BE2C (cell line): ENCODE data around the gene TTLL10.
"Not testable (repeated sequence)": the region's sequence is repeated elsewhere in the genome, so short reads cannot be mapped to it uniquely, and the experiment has no call there.

ENCODE experiments used
- DNase-seq: peaks from one replicate; pipeline ENCODE4 v3.0.0-alpha.2; 2020
- H3K27me3 ChIP-seq: fragments of 250-450 bp; sonication (Bioruptor Pico); 2 replicates; pipeline ENCODE4 v1.5.1; 2020; ENCODE audit warnings: mild to moderate bottlenecking
- H3K36me3 ChIP-seq: fragments of 250-450 bp; sonication (Bioruptor Pico); 2 replicates; pipeline ENCODE4 v1.5.1; 2020; ENCODE audit warnings: mild to moderate bottlenecking
- H3K4me1 ChIP-seq: fragments of 250-450 bp; sonication (Bioruptor Pico); 2 replicates; pipeline ENCODE4 v1.5.1; 2020
- H3K4me3 ChIP-seq: 2 replicates; pipeline ENCODE4 v1.5.1; 2011; ENCODE audit warnings: low read depth, low read length
- H3K9me3 ChIP-seq: fragments of 250-450 bp; sonication (Bioruptor Pico); 2 replicates; pipeline ENCODE4 v1.5.1; 2020
- TF ChIP-seq, protein P1 (sequence below): IDR thresholded peaks from 2 replicates; pipeline ENCODE4 v1.5.1; 2012; ENCODE audit warnings: mild to moderate bottlenecking, low read depth, low read length

Gene TTLL10

DNA sequence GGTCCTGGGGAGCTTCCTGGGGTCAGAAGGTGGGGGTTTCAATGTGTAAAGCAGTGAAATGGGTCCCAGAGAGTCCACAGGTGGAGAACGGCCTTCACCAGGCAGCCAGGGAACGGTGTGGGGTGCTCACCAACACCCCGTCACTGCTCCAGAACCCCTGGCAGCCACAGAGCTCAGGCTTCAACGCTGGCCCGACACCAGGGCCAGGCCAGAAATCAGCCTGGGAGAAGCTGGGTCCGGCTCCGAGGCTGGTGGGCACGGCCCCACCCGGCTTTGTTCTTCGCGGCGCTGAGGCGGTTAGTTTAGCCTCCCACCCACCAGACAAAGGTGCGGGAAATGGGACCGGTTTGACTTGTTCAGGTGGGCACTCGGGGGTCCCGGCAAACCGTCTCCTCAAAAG, 33.0 kb upstream of the TTLL10 start:
- H3K9me3 ChIP-seq = no peaks in the 10 kb centered on the region
- no peaks in the 10 kb centered on the region for H3K4me1 ChIP-seq
- TF ChIP-seq, protein P1, sequence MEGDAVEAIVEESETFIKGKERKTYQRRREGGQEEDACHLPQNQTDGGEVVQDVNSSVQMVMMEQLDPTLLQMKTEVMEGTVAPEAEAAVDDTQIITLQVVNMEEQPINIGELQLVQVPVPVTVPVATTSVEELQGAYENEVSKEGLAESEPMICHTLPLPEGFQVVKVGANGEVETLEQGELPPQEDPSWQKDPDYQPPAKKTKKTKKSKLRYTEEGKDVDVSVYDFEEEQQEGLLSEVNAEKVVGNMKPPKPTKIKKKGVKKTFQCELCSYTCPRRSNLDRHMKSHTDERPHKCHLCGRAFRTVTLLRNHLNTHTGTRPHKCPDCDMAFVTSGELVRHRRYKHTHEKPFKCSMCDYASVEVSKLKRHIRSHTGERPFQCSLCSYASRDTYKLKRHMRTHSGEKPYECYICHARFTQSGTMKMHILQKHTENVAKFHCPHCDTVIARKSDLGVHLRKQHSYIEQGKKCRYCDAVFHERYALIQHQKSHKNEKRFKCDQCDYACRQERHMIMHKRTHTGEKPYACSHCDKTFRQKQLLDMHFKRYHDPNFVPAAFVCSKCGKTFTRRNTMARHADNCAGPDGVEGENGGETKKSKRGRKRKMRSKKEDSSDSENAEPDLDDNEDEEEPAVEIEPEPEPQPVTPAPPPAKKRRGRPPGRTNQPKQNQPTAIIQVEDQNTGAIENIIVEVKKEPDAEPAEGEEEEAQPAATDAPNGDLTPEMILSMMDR = no peak
- no peaks in the 10 kb centered on the region for H3K27me3 ChIP-seq
- H3K4me3 ChIP-seq = no peak overlapping the region
- no peaks in the 10 kb centered on the region for H3K36me3 ChIP-seq
- DNase-seq = no peak

DNA sequence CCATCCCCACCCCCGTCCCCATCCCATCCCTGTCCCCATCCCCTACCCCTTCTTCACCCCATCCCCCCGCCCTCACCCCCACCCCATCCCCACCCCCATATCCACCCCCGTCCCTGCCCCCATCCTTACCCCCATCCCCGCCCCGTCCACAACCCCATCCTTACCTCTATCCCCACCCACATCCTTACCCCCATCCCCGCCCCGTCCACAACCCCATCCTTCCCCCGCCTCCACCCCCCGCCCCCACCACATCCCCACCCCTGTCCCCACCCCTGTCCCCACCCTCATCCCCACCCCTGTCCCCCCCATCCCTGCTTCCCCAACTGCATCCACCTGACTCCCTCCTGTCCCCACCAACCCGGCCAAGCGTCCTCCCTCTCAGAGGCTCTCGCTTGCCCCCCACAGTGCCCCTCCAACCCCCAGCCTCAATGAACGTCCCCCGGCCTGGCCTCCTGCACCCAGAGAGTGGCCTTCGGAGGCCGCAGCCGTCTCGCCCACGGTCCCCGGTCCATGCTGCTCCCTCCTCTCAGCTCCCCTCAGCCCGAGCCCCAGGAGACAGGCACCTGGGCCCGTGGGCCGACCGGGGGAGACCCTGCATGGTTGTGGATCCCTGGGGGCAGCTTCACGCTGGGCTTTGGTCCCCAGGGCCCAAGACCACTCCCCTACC, 32.3 kb upstream of the TTLL10 start:
- H3K27me3 ChIP-seq = no peaks in the 10 kb centered on the region
- H3K9me3 ChIP-seq = no peaks in the 10 kb centered on the region
- no peaks in the 10 kb centered on the region for H3K36me3 ChIP-seq
- TF ChIP-seq, protein P1 = no peak
- H3K4me1 ChIP-seq = no peaks in the 10 kb centered on the region
- DNase-seq = no peak
- no peak overlapping the region for H3K4me3 ChIP-seq

DNA sequence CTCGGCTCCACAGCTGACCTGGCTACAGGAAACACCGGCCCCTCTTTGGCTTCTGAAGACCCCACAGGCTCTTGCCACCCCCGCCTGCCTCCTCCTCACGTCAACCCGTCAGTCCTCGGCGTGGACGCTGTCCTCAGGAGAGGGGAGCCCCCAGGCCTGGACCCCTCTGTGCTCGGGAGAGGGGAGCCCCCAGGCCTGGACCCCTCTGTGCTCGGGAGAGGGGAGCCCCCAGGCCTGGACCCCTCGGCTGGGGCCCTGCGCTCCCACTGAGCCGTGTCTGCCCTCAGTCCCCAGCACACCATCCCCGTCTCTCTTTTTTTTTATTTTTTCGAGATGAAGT, 31.8 kb upstream of the TTLL10 start:
- Histone ChIP-seq H3K4me3 (no peak overlapping the region), H3K9me3 (no peaks in the 10 kb centered on the region), H3K4me1 (no peaks in the 10 kb centered on the region), H3K27me3 (no peaks in the 10 kb centered on the region), H3K36me3 (no peaks in the 10 kb centered on the region)
- TF ChIP-seq, protein P1 = no peak
- DNase-seq = no peak

DNA sequence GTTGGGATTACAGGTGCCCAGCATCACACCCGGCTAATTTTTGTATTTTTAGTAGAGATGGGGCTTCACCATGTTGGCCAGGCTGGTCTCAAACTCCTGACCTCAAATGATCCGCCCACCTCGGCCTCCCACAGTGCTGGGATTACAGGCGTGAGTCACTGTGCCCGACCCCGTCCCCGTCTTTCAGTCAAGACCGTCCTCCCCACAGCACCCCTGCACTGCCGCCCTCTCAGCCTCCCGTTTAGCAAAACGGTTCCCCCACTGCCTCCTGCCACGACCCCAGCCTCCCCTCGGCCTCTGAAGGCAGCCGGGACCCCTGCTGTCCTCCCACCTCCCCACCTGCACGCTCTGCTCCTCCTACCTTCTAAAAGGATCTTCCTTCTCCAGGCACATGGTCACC, 31.3 kb upstream of the TTLL10 start:
- not testable (repeated sequence) for H3K9me3 ChIP-seq, H3K36me3 ChIP-seq, H3K4me1 ChIP-seq, H3K4me3 ChIP-seq, DNase-seq, H3K27me3 ChIP-seq

DNA sequence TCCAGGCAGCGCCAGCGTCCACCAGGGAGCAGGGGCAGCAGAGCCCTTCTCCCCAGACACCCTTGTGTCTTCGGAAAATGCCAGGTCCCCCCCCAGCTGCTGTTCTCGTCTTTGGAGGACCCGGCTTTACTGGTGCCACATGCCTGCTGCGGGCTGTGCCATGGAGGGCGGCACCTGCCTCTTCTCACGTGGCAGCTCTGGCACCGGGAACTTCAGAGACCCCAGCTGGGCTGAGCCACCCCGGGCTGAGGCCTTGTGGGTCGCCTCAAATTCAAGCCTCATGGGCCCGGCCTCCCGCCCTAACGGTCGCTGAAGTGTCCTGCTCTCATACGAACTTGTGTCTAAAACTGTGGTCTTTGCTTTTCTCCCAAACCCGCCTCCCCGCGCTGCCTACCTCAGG, 30.8 kb upstream of the TTLL10 start:
- H3K4me3 ChIP-seq = no peak overlapping the region
- TF ChIP-seq, protein P1 = no peak
- no peaks in the 10 kb centered on the region for H3K27me3 ChIP-seq
- H3K9me3 ChIP-seq = no peaks in the 10 kb centered on the region
- H3K36me3 ChIP-seq = no peaks in the 10 kb centered on the region
- no peaks in the 10 kb centered on the region for H3K4me1 ChIP-seq
- no peak for DNase-seq

DNA sequence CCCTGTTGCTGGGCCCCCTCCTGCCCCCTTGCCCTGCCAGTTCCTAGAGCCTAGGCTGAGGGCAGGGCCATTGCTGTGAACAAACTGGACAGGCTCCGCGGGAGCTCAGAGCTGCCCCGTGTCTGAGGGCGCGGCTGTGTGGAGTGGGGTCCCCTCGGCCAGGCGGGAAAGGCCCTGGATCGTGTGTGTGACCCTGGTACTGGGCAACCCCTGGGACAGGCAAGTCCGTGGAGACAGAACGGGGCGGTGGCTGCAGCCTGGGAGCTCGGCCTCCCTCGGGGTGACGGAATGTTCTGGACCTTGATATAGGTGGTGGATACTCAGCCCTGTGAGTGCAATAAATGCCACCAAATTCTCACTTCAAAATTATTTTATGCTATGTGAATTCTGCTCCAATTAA, 30.0 kb upstream of the TTLL10 start:
- H3K27me3 ChIP-seq = no peaks in the 10 kb centered on the region
- H3K9me3 ChIP-seq = no peaks in the 10 kb centered on the region
- no peaks in the 10 kb centered on the region for H3K4me1 ChIP-seq
- no peak for DNase-seq
- H3K36me3 ChIP-seq = no peaks in the 10 kb centered on the region
- TF ChIP-seq, protein P1 = no peak
- no peak overlapping the region for H3K4me3 ChIP-seq
